ENCODE results near the gene DHCR7.

- TF ChIP-seq CTCF (IDR thresholded peaks at IDR 0.05) (no peak), POLR2A (IDR thresholded peaks at IDR 0.05) (no peak)
These were observed 59.5 kb downstream of the DHCR7 start for GRCh38 chr11:71388637-71389235.

Measured in uterus (tissue), 2 donors.